Stimulated activated naive CD8-positive, alpha-beta T cell treated with anti-CD3 and anti-CD28 coated beads, Interleukin-15, Interleukin-2, amounts not matched to agents 100 ng/mL and 50 ng/mL, for 24 hours (primary cell): ENCODE results near the gene ALDH4A1.
"Not testable (repeated sequence)": the region's sequence is repeated elsewhere in the genome, so short reads cannot be mapped to it uniquely, and the experiment has no call there.

Experiments
- H3K27ac Mint-ChIP-seq: one replicate; pipeline ENCODE4 v1.8.0; 2021; ENCODE audit warnings: mild to moderate bottlenecking, mixed read lengths
- H3K27me3 Mint-ChIP-seq: one replicate; pipeline ENCODE4 v1.8.0; 2021; ENCODE audit warnings: mixed read lengths
- H3K36me3 Mint-ChIP-seq: one replicate; pipeline ENCODE4 v1.8.0; 2021; ENCODE audit warnings: low read depth, mixed read lengths
- H3K4me1 Mint-ChIP-seq: one replicate; pipeline ENCODE4 v1.8.0; 2021; ENCODE audit warnings: low read depth, mixed read lengths
- H3K4me3 Mint-ChIP-seq: one replicate; pipeline ENCODE4 v1.8.0; 2021; ENCODE audit warnings: mild to moderate bottlenecking, mixed read lengths
- H3K9me3 Mint-ChIP-seq: one replicate; pipeline ENCODE4 v1.8.0; 2021; ENCODE audit warnings: mixed read lengths

The ALDH4A1 gene

DNA sequence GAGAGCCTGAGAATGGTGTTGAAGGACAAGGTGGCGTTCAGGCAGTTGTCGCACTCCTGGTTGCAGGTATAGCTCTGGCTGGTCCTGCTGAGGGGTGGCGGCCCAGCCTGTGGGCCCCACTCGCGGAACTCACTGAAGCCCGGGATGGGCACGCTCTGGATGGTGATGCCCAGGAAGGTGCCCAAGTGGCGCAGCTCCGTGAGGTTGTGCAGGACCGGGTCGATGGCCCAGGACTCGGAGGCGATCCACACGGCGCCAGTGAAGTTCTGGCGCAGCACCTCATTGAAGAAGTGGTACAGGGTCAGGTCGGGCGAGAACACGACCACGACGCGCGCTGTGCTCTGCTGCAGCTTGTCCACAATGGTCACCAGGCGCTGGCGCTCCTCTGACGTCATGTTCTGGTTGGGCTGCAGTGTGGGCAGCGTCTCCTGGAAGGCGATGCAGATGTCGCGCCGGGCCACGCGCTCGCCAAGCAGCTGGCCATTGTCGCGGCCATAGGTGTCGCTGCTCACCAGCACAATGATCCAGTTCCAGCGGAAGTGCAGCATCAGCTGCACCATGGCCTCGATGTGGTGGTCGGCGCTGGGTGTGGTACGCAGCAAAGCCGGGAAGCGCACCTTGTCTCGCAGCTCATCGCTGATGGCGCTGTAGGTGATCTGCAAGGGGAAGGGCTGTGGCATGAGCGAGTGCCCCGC, 47.9 kb downstream of the ALDH4A1 start:
- peaks cover 11% of the 10 kb centered on the region for H3K27me3 Mint-ChIP-seq
- no peaks in the 10 kb centered on the region for H3K9me3 Mint-ChIP-seq
- no peaks in the 10 kb centered on the region for H3K4me1 Mint-ChIP-seq
- H3K4me3 Mint-ChIP-seq = no peak overlapping the region
- no peak overlapping the region for H3K27ac Mint-ChIP-seq
- H3K36me3 Mint-ChIP-seq = no peaks in the 10 kb centered on the region

DNA sequence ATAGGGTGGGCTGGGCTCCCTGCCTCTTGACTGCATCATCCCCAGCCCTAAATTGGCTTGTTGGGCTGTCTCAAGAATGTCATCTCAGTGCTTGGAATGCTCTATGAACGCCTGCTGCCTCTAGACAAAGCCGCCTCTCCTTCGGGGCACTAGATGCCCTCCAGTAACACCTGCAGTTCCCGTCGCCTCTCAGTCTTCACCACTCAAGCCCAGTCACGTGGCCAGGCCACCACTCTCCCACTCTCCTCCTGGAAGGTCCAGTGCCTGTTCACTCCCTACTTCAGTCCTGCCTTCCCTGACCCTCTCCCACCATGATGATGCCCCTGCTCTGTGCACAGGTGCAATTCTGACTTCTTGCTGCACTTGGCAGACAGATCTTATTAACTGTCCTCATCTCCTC, 49.9 kb downstream of the ALDH4A1 start:
- Mint-ChIP-seq H3K27ac (no peak overlapping the region), H3K4me3 (no peak overlapping the region), H3K27me3 (peaks cover 11% of the 10 kb centered on the region), H3K4me1 (no peaks in the 10 kb centered on the region), H3K9me3 (no peaks in the 10 kb centered on the region), H3K36me3 (no peaks in the 10 kb centered on the region)

- Mint-ChIP-seq H3K4me1 (no peaks in the 10 kb centered on the region), H3K27ac (no peak overlapping the region), H3K4me3 (no peak overlapping the region), H3K36me3 (no peaks in the 10 kb centered on the region), H3K9me3 (peaks cover under 1% of the 10 kb centered on the region), H3K27me3 (no peaks in the 10 kb centered on the region)
Observed at GRCh38 chr1:18849261-18849711, 53.1 kb downstream of the ALDH4A1 start.

GRCh38 chr1:18847723-18848122, 54.6 kb downstream of the ALDH4A1 start:
- H3K4me3 Mint-ChIP-seq, H3K4me1 Mint-ChIP-seq, H3K27me3 Mint-ChIP-seq, H3K27ac Mint-ChIP-seq, H3K36me3 Mint-ChIP-seq, H3K9me3 Mint-ChIP-seq: not testable (repeated sequence)

DNA sequence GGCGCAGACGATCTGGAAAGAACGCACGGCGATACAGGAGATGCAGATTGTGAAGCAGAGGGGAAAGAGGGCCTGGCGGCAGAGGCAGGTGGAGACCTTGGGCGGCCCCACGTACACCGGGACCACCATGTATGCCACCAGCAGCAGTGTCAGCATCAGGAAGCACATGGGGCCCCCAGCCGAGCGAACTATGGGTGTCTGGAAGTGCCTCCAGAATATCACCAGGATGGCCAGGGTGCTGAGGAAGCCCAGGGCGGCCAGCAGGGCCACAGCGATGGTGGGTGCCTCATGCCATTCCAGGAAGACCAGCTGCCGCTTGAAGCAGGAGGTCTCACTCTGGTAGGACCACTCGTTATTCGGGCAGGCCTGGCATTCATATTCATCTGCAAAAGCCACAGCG, 62.2 kb downstream of the ALDH4A1 start:
- H3K4me1 Mint-ChIP-seq = no peaks in the 10 kb centered on the region
- peaks cover 5% of the 10 kb centered on the region for H3K9me3 Mint-ChIP-seq
- H3K4me3 Mint-ChIP-seq = no peak overlapping the region
- no peaks in the 10 kb centered on the region for H3K36me3 Mint-ChIP-seq
- peaks cover 11% of the 10 kb centered on the region for H3K27me3 Mint-ChIP-seq
- H3K27ac Mint-ChIP-seq = no peak overlapping the region

DNA sequence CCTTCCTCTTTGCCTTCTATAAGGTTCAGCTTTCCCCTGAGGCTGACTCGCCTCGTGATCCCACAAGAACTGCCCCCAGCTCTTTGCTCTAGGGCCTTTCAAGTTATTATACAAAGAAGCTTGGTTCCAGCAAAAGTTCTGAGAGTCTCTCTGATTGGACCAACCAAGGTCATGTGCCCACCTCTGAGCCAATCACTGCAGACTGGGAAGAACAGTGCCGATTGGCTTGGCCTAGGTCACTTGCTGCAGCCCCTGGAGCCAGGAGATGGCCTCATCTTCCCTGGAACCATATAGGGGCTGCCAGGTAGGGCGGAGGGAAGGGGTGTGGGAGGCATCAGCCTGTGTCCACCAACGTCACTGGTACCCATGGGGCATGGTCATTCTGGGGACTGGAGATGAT, 65.7 kb downstream of the ALDH4A1 start:
- Mint-ChIP-seq H3K4me3 (no peak overlapping the region), H3K36me3 (no peaks in the 10 kb centered on the region), H3K27ac (no peak overlapping the region), H3K4me1 (no peaks in the 10 kb centered on the region), H3K27me3 (peaks cover 13% of the 10 kb centered on the region), H3K9me3 (no peaks in the 10 kb centered on the region)

- H3K9me3 Mint-ChIP-seq, H3K27ac Mint-ChIP-seq, H3K4me3 Mint-ChIP-seq, H3K36me3 Mint-ChIP-seq, H3K4me1 Mint-ChIP-seq: not testable (repeated sequence)
- H3K27me3 Mint-ChIP-seq = peaks cover 18% of the 10 kb centered on the region
Observed at GRCh38 chr1:18832319-18832718, 70.0 kb downstream of the ALDH4A1 start.

- H3K27ac Mint-ChIP-seq = no peak overlapping the region
- no peaks in the 10 kb centered on the region for H3K9me3 Mint-ChIP-seq
- no peaks in the 10 kb centered on the region for H3K4me1 Mint-ChIP-seq
- H3K36me3 Mint-ChIP-seq = no peaks in the 10 kb centered on the region
- H3K27me3 Mint-ChIP-seq = peaks cover 18% of the 10 kb centered on the region
- no peak overlapping the region for H3K4me3 Mint-ChIP-seq
Observed at GRCh38 chr1:18831656-18832055, 70.7 kb downstream of the ALDH4A1 start.

DNA sequence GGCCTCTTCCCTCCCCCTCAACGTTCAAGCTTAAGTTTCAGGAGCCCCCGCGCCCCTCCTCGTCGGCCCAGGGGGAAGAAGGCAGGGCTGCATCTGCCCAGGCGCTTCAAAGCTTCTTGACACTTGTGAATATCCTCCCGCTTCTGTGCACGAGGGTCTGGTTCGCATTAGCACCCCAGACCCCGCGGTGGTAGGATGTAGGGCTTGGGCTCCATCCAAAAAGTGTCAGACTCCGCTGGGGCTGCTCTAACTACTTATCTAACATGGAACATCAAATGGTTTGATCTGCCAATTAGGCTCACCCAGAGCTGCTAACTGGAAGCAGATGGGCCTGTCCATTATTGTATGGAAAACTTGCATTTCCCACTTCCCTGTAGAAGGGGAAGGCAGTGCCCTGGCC, 71.8 kb downstream of the ALDH4A1 start:
- Mint-ChIP-seq H3K27ac (no peak overlapping the region), H3K9me3 (peaks cover 3% of the 10 kb centered on the region), H3K4me3 (no peak overlapping the region), H3K36me3 (no peaks in the 10 kb centered on the region), H3K27me3 (peaks cover 13% of the 10 kb centered on the region), H3K4me1 (no peaks in the 10 kb centered on the region)

DNA sequence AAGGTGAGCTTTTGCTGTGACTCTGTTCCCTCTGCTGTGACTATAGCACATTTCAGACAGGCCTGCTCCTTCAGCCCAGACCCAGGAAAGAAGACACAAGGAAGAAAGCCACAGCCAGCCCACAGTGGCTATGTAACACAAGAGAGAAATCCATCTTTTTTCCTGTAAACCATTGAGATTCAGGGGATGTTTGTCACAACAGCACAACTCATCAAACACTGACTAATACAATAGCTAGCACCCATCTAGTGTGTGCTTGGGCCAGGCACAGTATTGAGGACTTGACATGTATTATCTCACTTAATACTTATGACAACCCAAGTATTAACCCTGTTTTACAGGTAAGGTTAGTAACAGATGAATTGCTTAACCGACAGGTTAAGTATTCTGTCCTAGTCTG, 72.7 kb downstream of the ALDH4A1 start:
- Mint-ChIP-seq H3K36me3 (no peaks in the 10 kb centered on the region), H3K4me1 (no peaks in the 10 kb centered on the region), H3K9me3 (peaks cover 4% of the 10 kb centered on the region), H3K27me3 (peaks cover 5% of the 10 kb centered on the region), H3K4me3 (no peak overlapping the region), H3K27ac (no peak overlapping the region)

GRCh38 chr1:18828224-18828623, 74.1 kb downstream of the ALDH4A1 start:
- no peaks in the 10 kb centered on the region for H3K4me1 Mint-ChIP-seq
- no peak overlapping the region for H3K27ac Mint-ChIP-seq
- no peak overlapping the region for H3K4me3 Mint-ChIP-seq
- H3K27me3 Mint-ChIP-seq = peaks cover 5% of the 10 kb centered on the region
- H3K9me3 Mint-ChIP-seq = peaks cover 4% of the 10 kb centered on the region
- no peaks in the 10 kb centered on the region for H3K36me3 Mint-ChIP-seq

DNA sequence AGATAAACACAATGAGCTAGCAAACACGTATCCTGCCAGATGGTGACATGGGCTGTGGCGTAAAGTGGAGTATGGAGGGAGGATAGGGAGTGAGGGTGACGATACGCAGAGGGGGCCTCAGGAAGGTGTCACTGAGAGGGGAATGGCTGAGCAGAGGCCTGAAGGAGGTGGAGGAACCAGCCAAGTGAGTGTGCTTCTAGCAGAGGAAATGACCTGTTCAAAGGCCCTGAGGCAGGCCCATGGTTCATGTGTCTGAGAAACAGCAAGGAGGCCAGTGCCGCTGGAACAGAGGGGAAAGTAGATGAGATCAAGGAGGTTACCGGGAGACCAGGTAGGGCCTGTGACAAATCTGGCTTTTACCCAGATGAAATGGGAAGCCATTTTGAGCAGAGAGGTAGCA, 78.9 kb downstream of the ALDH4A1 start:
- Mint-ChIP-seq H3K27ac (no peak overlapping the region), H3K4me3 (no peak overlapping the region), H3K4me1 (no peaks in the 10 kb centered on the region), H3K27me3 (peaks cover 18% of the 10 kb centered on the region), H3K9me3 (peaks cover 4% of the 10 kb centered on the region), H3K36me3 (no peaks in the 10 kb centered on the region)
